Uterus (tissue), 4 donors: ENCODE measurements around the gene RFX1. TPM values are rescaled to one million over a fixed set of nuclear protein-coding genes. Genes with fewer than 3 reads are reported as not detected.

Experiments used
- DNase-seq, 2 donors: peaks; one replicate each; pipeline ENCODE4 v3.0.0-alpha.2; 2019 to 2020
- H3K27ac ChIP-seq, 2 donors: fragments of 200-600 bp; sonication (generic); 1 replicate in 1 of 2; 2 replicates in 1 of 2; pipeline ENCODE4 v1.5.1; 2016 to 2018
- H3K27me3 ChIP-seq, 2 donors: fragments of 200-600 bp; sonication (generic); one replicate each; pipeline ENCODE4 v1.5.1; 2018 to 2019; ENCODE audit warnings: control low read depth in 1 of 2
- H3K36me3 ChIP-seq, 2 donors: fragments of 200-600 bp; sonication (generic); one replicate each; pipeline ENCODE4 v1.5.1; 2019; ENCODE audit warnings: control low read depth in 1 of 2
- H3K4me1 ChIP-seq, 2 donors: fragments of 200-600 bp; sonication (generic); one replicate each; pipeline ENCODE4 v1.5.1; 2018 to 2019; ENCODE audit warnings: control low read depth in 1 of 2
- H3K4me3 ChIP-seq, 2 donors: fragments of 200-600 bp; sonication (generic); 1 replicate in 1 of 2; 2 replicates in 1 of 2; pipeline ENCODE4 v1.5.1; 2018 to 2019; ENCODE audit warnings: mild to moderate bottlenecking in 1 of 2
- H3K9me3 ChIP-seq, 2 donors: fragments of 200-600 bp; sonication (generic); one replicate each; pipeline ENCODE4 v1.5.1; 2019; ENCODE audit warnings: control low read depth in 1 of 2
- CTCF ChIP-seq, 4 experiments: fragments of 200-600 bp in 2 of 4; fragments of 450-650 bp in 2 of 4; sonication (generic) in 2 of 4; IDR thresholded peaks; one replicate each; pipeline ENCODE4 v1.5.1; 2016 to 2019; ENCODE audit warnings: antibody characterized with exemption in 4 of 4, mild to moderate bottlenecking in 2 of 4, moderate library complexity in 1 of 4
- POLR2A ChIP-seq, 2 donors: fragments of 450-650 bp; IDR thresholded peaks; one replicate each; pipeline ENCODE4 v1.6.1; 2016; ENCODE audit warnings: antibody characterized with exemption in 2 of 2, mild to moderate bottlenecking in 1 of 2, moderate library complexity in 1 of 2
- intact Hi-C: fragments of 100-400 bp; cut with DNase I; formaldehyde crosslinking; loops from one replicate; pipeline ENCODE4 v1.15.1; 2023; ENCODE audit warnings: low total_unique reads
- total RNA-seq, 4 donors: library from RNA; depleted of rRNA in 3 of 4; stranded (reverse); fragments of >200 nt in 3 of 4; gene quantifications; one replicate each; pipeline versions ENCODE4 v1.1.0 to v1.2.4, GENCODE V29; 2014 to 2023
- donor health status: DM: yes; HTN: yes; CAD: no.

Gene RFX1
- total RNA-seq, 4 donors from 2014 or later: 0.26 to 14.1 (median 4.1) TPM

- peaks cover 0 to 9% of the 10 kb centered on the region in 2 donors for H3K4me1 ChIP-seq
- H3K9me3 ChIP-seq: no peaks in the 10 kb centered on the region
- intact Hi-C loops: no loop called here
- H3K4me3 ChIP-seq: peak overlapping the region; percentile 24 to 26
- H3K27me3 ChIP-seq: no peaks in the 10 kb centered on the region
- TF ChIP-seq POLR2A (IDR thresholded peaks at IDR 0.05) (no peak), CTCF (IDR thresholded peaks at IDR 0.05) (no peak)
- H3K27ac ChIP-seq: peak overlapping the region; percentile 44 to 49
- peak; percentile 64 to 76 for DNase-seq
- no peaks in the 10 kb centered on the region for H3K36me3 ChIP-seq
These were observed 43.2 kb downstream of the RFX1 start for GRCh38 chr19:13962699-13963602.

DNA sequence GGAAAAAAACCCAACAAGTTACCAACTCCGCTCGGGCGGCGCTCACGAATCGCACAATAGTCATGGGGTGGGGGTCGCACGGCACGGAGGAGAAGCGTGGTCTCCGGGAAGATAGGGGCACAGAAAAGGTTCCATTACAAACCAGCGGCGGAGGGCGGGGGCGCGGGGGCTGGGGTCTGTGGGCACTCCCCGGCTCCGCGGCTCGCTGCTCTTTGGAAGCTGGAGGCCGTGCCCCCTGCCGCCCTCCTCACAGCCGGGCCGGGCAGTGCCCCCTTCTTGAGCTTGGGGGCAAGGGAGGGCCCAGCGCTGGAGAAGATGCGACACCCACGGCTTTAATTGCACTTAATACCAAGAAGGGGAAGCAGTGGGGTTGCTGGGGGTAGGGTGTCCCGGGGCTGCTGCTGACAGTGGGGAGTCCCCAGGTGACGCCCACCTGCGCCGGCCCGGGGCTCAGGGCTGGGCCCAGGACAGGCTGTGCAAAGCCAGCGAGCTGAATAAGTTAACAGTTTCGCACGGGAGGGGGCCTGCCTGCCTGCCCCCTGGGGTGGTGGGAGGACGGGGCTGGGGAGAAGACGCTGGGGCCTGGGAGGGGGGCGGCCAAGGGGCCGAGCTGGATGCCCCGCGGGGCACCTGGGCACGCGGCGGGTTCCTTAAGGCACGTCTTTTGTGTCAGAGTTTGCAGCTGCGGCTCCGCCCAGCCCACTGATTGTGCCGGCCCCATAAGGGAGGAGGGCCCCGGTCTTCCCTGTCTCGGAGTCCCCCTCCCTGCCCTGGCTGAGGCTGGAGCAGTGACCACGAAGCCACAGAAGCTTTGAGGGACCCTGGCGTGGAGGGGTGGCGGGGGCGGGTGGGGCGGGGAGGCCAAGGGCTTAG, 44.1 kb downstream of the RFX1 start:
- Histone ChIP-seq H3K4me3 (peak overlapping the region; percentile 24 to 26), H3K9me3 (no peaks in the 10 kb centered on the region), H3K36me3 (no peaks in the 10 kb centered on the region), H3K27me3 (no peaks in the 10 kb centered on the region), H3K27ac (peak overlapping the region; percentile 44 to 49), H3K4me1 (peaks cover 0 to 9% of the 10 kb centered on the region in 2 donors)
- TF ChIP-seq CTCF (IDR thresholded peaks at IDR 0.05) (no peak), POLR2A (IDR thresholded peaks at IDR 0.05) (no peak)
- no peak for DNase-seq
- intact Hi-C loops: no loop called here

DNA sequence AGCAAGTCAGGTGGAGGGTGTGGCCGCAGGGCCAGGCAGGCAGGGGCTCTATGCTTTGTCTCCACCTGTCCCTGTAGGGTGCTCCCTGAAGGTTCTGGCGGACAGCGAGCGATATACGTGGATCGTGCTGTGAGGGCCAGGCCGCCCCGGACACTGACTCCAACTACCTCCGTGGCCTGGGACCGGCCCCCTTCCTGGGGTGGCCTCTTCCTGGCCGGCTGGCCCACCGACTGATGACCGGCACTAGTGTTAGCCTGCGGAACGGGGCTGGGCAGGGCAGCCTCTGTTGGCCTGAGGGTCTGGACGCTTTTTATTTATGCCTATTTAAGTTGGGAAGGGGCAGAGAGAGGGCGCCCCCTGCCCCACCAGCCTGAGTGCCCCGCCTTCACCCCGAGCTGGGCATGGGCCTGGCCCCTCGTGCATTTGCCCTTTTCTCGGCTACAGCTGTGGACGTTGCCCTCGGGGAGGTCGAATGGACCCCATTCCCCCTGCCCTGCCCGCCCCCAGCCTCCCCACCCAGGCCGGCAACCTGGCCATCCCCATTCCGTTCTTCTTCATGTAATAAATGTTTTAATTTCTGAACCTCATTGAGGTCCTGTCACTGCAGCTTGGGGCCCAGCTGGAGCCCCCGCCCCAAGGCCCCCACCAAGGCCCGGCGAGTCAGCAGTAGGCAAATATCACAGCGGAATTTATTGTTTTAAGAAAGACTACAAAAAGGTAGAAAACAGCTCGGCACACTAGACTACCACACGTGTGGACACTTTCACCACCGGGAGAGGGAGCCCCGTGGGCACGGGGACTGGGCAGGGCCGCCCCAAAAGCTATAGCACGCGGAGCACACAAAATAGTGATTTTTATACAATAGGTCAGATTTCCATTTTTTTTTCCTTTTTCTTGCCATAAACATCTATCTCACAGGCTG, 45.0 kb downstream of the RFX1 start:
- Histone ChIP-seq H3K9me3 (no peaks in the 10 kb centered on the region), H3K4me3 (no peak overlapping the region), H3K36me3 (no peaks in the 10 kb centered on the region), H3K27me3 (no peaks in the 10 kb centered on the region), H3K27ac (no peak overlapping the region), H3K4me1 (peaks cover 0 to 9% of the 10 kb centered on the region in 2 donors)
- intact Hi-C loops: no loop called here
- TF ChIP-seq CTCF (IDR thresholded peaks at IDR 0.05) (no peak), POLR2A (IDR thresholded peaks at IDR 0.05) (no peak)
- DNase-seq: no peak

GRCh38 chr19:13959962-13960862, 45.9 kb downstream of the RFX1 start:
- TF ChIP-seq CTCF (IDR thresholded peaks at IDR 0.05): no peak
- TF ChIP-seq POLR2A (IDR thresholded peaks at IDR 0.05): no peak
- H3K9me3 ChIP-seq: no peaks in the 10 kb centered on the region
- no peaks in the 10 kb centered on the region for H3K36me3 ChIP-seq
- H3K4me1 ChIP-seq: peaks cover 0 to 9% of the 10 kb centered on the region in 2 donors
- no peak for DNase-seq
- intact Hi-C loops: no loop called here
- H3K27me3 ChIP-seq: no peaks in the 10 kb centered on the region
- H3K4me3 ChIP-seq: no peak overlapping the region
- no peak overlapping the region for H3K27ac ChIP-seq
